ENCODE results near the gene PPP2R1B. TPM values are rescaled to one million over a fixed set of nuclear protein-coding genes. Genes with fewer than 3 reads are reported as not detected.

The PPP2R1B gene
- total and polyA plus RNA-seq, 2 of the 8 experiments (the other 6 are each of a cell fraction or from before 2014, with no cell fraction given): 25.8 to 87.0 TPM

GRCh38 chr11:111727431-111727830 lies 38.8 kb downstream of the PPP2R1B start (continued):
- TF ChIP-seq NRF1 (IDR thresholded peaks at IDR 0.05; ENCODE audit: low read depth, low read length) (no peak), MAX (IDR thresholded peaks at IDR 0.05) (no peak)

All from H1 (cell line).